ENCODE measurements around the gene TSC22D4. TPM values are rescaled to one million over a fixed set of nuclear protein-coding genes. Genes with fewer than 3 reads are reported as not detected.

Gene TSC22D4
- total RNA-seq, 1 donor from 2014 or later: 46.9 TPM

DNA sequence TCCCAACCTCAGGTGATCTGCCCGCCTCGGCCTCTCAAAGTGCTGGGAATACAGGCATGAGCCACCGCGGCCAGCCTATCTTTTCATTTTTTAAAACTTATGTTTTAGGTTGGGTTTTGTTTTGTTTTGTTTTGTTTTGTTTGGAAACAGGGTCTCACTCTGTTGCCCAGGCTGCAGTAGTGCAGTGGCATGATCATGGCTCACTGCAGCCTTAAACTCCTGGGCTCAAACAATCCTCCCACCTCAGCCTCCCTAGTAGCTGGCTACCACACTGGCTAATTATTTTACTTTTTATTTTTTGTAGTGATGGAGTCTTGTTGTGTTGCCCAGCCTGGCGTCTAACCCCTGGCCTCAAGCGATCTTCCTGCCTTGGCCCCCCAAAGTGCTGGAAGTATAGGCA is 40.6 kb upstream of the TSC22D4 start:
- peaks cover 21% of the 10 kb centered on the region for H3K4me1 Mint-ChIP-seq (ENCODE audit: unreplicated experiment)
- DNase-seq (ENCODE audit: extremely low spot score, unreplicated experiment): no peak
- TF ChIP-seq, protein P1, sequence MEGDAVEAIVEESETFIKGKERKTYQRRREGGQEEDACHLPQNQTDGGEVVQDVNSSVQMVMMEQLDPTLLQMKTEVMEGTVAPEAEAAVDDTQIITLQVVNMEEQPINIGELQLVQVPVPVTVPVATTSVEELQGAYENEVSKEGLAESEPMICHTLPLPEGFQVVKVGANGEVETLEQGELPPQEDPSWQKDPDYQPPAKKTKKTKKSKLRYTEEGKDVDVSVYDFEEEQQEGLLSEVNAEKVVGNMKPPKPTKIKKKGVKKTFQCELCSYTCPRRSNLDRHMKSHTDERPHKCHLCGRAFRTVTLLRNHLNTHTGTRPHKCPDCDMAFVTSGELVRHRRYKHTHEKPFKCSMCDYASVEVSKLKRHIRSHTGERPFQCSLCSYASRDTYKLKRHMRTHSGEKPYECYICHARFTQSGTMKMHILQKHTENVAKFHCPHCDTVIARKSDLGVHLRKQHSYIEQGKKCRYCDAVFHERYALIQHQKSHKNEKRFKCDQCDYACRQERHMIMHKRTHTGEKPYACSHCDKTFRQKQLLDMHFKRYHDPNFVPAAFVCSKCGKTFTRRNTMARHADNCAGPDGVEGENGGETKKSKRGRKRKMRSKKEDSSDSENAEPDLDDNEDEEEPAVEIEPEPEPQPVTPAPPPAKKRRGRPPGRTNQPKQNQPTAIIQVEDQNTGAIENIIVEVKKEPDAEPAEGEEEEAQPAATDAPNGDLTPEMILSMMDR (IDR thresholded peaks at IDR 0.05): no peak
- H3K27ac Mint-ChIP-seq (ENCODE audit: unreplicated experiment): no peak overlapping the region
- H3K36me3 Mint-ChIP-seq (ENCODE audit: unreplicated experiment): no peaks in the 10 kb centered on the region
- H3K4me3 Mint-ChIP-seq (ENCODE audit: unreplicated experiment): no peak overlapping the region
- no peaks in the 10 kb centered on the region for H3K9me3 Mint-ChIP-seq (ENCODE audit: unreplicated experiment)
- peaks cover 3% of the 10 kb centered on the region for H3K27me3 Mint-ChIP-seq (ENCODE audit: unreplicated experiment)

DNA sequence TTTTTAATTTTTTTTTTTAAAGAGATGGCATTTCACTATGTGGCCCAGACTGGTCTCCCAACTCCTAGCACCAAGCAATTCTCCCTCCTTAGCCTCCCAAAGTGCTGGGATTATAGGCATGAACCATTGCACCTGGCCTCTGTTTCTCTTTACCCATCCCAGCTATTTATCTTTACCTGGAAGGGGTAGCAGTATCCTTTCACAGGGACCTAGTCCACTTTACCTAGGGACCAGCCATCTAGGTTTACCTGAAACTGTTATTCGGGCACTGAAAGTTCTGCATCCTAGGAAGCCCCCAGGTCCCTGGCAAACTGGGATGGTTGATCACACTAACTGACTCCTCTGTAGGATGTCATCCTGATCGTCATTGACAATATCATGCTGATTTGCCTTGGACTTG is 38.3 kb upstream of the TSC22D4 start:
- Mint-ChIP-seq H3K27me3 (ENCODE audit: unreplicated experiment) (peaks cover 3% of the 10 kb centered on the region), H3K27ac (ENCODE audit: unreplicated experiment) (no peak overlapping the region), H3K9me3 (ENCODE audit: unreplicated experiment) (no peaks in the 10 kb centered on the region), H3K4me3 (ENCODE audit: unreplicated experiment) (no peak overlapping the region), H3K36me3 (ENCODE audit: unreplicated experiment) (no peaks in the 10 kb centered on the region), H3K4me1 (ENCODE audit: unreplicated experiment) (peaks cover 23% of the 10 kb centered on the region)
- TF ChIP-seq, protein P1 (IDR thresholded peaks at IDR 0.05): no peak
- no peak for DNase-seq (ENCODE audit: extremely low spot score, unreplicated experiment)

DNA sequence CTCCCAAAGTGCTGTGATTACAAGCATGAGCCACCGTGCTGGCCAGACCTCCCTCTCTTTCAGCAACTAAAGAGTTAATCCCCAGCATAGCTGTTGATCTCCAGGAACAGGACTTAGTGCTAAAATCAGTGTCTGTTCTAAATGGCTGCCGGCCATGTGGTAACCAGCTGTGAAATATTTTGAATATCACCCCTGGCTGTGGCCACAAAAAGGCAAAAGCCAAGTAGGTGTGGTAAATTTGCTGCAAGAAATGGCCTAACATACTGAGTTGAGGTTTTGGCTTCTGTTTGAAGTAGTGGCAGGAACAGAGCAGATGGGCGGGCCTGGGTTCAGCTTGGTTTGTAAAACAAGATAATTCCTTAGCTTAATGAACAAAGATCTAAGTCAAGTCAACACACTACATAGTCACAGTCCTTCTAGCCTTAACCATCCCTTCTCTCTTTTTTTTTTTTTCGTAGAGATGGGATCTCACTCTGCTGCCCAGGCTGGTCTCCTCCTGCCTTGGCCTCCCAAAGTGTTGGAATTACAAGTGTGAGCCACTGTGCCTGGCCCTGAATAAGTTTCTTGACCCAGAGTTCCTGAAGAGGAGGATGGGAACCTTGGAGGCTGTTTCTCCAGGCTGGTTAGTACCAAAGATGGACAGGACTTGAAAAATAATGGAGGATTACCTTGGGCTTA is 37.3 kb upstream of the TSC22D4 start:
- TF ChIP-seq, protein P1 (IDR thresholded peaks at IDR 0.05): no peak
- Mint-ChIP-seq H3K27me3 (ENCODE audit: unreplicated experiment) (peaks cover under 1% of the 10 kb centered on the region), H3K4me3 (ENCODE audit: unreplicated experiment) (no peak overlapping the region), H3K4me1 (ENCODE audit: unreplicated experiment) (peaks cover 23% of the 10 kb centered on the region), H3K36me3 (ENCODE audit: unreplicated experiment) (no peaks in the 10 kb centered on the region), H3K27ac (ENCODE audit: unreplicated experiment) (peak overlapping the region; percentile 83), H3K9me3 (ENCODE audit: unreplicated experiment) (no peaks in the 10 kb centered on the region)
- DNase-seq (ENCODE audit: extremely low spot score, unreplicated experiment): no peak

DNA sequence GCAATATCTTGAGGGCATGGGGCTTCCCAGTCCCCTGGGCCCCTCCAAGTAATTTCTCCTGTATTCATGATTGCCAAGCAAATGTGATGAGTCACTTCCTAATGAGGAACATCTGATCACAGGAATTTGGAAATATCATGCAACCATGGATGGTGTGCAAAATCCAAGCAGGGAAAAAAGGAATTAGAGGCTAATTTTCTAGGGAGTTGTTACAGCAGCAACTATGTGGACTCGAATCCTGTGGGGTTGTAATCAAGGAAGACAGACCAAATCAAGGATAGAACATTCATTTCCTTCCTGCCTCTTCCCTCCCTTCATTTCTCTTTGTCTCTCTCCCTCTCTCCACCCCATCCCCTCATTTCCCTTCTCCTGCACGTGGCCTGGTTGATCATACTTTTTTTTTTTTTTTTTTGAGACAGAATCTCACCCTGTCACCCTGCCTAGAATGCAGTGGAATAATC is 36.1 kb upstream of the TSC22D4 start:
- no peaks in the 10 kb centered on the region for H3K36me3 Mint-ChIP-seq (ENCODE audit: unreplicated experiment)
- peak overlapping the region; percentile 83 for H3K27ac Mint-ChIP-seq (ENCODE audit: unreplicated experiment)
- H3K27me3 Mint-ChIP-seq (ENCODE audit: unreplicated experiment): peaks cover 4% of the 10 kb centered on the region

DNA sequence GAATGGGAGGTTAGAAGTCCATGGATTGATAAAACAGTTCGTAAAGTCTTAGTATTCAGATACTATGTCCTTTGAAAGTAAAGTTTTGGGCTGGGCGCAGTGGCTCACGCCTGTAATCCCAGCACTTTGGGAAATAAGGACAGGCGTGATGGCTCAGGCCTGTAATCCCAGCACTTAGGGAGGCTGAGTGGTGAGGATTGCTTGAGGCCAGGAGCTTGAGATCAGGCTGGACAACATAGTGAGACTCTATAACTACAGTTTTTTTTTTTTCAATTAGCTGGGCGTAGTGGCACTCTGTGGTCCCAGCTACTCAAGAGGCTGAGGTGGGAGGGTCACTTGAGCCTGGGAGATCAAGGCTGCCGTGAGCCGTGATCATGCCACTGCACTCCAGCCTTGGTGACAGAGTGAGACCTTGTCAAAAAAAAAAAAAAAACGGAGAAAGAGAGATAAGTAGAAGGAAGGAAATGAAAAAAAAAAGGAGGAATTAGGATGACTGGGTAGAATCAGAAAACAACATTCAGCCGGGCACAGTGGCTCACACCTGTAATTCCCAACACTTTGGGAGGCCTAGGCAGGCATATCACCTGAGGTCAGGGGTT is 34.3 kb upstream of the TSC22D4 start:
- Mint-ChIP-seq H3K4me1 (ENCODE audit: unreplicated experiment) (peaks cover 25% of the 10 kb centered on the region), H3K9me3 (ENCODE audit: unreplicated experiment) (no peaks in the 10 kb centered on the region), H3K4me3 (ENCODE audit: unreplicated experiment) (no peak overlapping the region), H3K27ac (ENCODE audit: unreplicated experiment) (no peak overlapping the region), H3K27me3 (ENCODE audit: unreplicated experiment) (peaks cover 4% of the 10 kb centered on the region), H3K36me3 (ENCODE audit: unreplicated experiment) (no peaks in the 10 kb centered on the region)
- TF ChIP-seq, protein P1 (IDR thresholded peaks at IDR 0.05): no peak
- no peak for DNase-seq (ENCODE audit: extremely low spot score, unreplicated experiment)

More for the DNA sequence above, 36.1 kb upstream of the TSC22D4 start:
- no peaks in the 10 kb centered on the region for H3K9me3 Mint-ChIP-seq (ENCODE audit: unreplicated experiment)
- no peak overlapping the region for H3K4me3 Mint-ChIP-seq (ENCODE audit: unreplicated experiment)
- H3K4me1 Mint-ChIP-seq (ENCODE audit: unreplicated experiment): peaks cover 23% of the 10 kb centered on the region
- TF ChIP-seq, protein P1 (IDR thresholded peaks at IDR 0.05): no peak
- DNase-seq (ENCODE audit: extremely low spot score, unreplicated experiment): no peak
